ENCODE data around the gene NELL1.

DNA sequence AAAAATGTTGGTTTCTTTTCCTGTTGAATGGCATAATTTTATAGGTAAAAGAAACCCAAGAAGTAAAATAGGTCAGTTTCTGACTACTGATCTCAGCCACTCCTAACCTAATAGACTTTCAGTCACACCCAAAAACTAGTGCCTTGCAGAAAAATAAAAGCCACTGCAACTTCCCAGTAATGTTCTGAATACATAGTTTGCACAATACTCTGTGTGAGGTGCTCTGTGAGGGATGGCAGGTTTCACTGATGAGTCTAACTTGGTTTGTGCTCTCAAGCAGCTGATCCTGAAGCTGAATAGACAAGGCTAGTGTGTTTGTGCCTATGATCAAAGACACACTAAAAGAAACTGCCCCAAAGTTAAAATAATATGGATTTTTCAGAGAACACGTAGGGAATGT lies 758.3 kb downstream of the NELL1 start:
- TF ChIP-seq, protein P1, sequence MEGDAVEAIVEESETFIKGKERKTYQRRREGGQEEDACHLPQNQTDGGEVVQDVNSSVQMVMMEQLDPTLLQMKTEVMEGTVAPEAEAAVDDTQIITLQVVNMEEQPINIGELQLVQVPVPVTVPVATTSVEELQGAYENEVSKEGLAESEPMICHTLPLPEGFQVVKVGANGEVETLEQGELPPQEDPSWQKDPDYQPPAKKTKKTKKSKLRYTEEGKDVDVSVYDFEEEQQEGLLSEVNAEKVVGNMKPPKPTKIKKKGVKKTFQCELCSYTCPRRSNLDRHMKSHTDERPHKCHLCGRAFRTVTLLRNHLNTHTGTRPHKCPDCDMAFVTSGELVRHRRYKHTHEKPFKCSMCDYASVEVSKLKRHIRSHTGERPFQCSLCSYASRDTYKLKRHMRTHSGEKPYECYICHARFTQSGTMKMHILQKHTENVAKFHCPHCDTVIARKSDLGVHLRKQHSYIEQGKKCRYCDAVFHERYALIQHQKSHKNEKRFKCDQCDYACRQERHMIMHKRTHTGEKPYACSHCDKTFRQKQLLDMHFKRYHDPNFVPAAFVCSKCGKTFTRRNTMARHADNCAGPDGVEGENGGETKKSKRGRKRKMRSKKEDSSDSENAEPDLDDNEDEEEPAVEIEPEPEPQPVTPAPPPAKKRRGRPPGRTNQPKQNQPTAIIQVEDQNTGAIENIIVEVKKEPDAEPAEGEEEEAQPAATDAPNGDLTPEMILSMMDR (IDR thresholded peaks at IDR 0.05) = no peak
- TF ChIP-seq POLR2A (IDR thresholded peaks at IDR 0.05) = no peak
